Measurements from ENCODE around the gene CASZ1. TPM values are rescaled to one million over a fixed set of nuclear protein-coding genes. Genes with fewer than 3 reads are reported as not detected.

Gene CASZ1
- total RNA-seq, 1 experiment from 2014 or later, result 3.9 TPM

DNA sequence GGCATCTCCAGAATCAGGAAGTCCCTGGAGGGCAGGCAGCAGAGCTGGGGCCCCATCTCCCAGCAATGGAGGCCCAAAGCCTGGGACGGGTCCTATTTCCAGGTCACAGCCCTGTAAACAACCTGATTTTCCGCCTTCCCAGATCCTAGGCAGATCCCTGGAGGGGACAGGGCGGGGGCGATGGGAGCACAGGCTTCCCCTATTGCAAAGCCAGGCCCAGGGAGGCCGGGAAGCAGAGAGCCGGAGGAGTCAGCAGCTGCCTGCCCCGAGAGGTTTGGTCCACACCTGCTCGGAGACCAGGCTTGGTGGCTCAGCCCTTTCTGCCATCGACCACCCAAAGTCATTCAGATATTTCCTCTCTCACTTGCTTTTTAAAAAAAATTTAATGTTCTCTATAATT lies 29.2 kb downstream of the CASZ1 start:
- WGBS (ENCODE audit: extremely low coverage, insufficient read length, low lambda C conversion rate), result no CpG with 5 or more reads among the region's 9 CpGs
- Mint-ChIP-seq H3K27ac (no peak overlapping the region; a peak in 1 of 7 replicates), H3K27me3 (ENCODE audit: low read depth) (no peaks in the 10 kb centered on the region; the same call in 1 of the 2 replicates), H3K36me3 (ENCODE audit: insufficient read depth in 1 of 3, low read depth in 3 of 3) (no peaks in the 10 kb centered on the region), H3K4me3 (no peak overlapping the region), H3K9me3 (no peaks in the 10 kb centered on the region), H3K4me1 (peaks cover 8 to 18% of the 10 kb centered on the region in 2 experiments)
- DNase-seq, result no peak
- Histone ChIP-seq H2BK15ac (ENCODE audit: low read depth, low read length) (no peak overlapping the region), H3K56ac (ENCODE audit: insufficient read length, low read depth, low read length) (no peak overlapping the region), H4K91ac (ENCODE audit: insufficient read length, low read depth, low read length) (no peak overlapping the region), H2BK120ac (ENCODE audit: low read depth, low read length, poor library complexity, severe bottlenecking) (no peak overlapping the region), H3K23me2 (ENCODE audit: insufficient read length, low read depth, low read length, poor library complexity, severe bottlenecking) (no peaks in the 10 kb centered on the region), H3K4me2 (ENCODE audit: insufficient read depth, insufficient read length, low read length) (no peak overlapping the region), H4K8ac (replicated peaks; ENCODE audit: insufficient read length, low read depth, low read length) (no peak overlapping the region), H3K79me2 (ENCODE audit: insufficient read depth, low read length) (no peaks in the 10 kb centered on the region), H3K9ac (ENCODE audit: extremely low read depth, insufficient read length, low read length) (no peak overlapping the region), H2BK20ac (ENCODE audit: low read depth, low read length, poor library complexity, severe bottlenecking) (no peak overlapping the region), H3K4ac (ENCODE audit: low read depth, low read length) (no peak overlapping the region), H3K18ac (ENCODE audit: insufficient read length, low read depth, low read length) (no peak overlapping the region), H3K79me1 (ENCODE audit: insufficient read depth, low read depth, low read length, poor library complexity, severe bottlenecking) (no peaks in the 10 kb centered on the region), H4K5ac (ENCODE audit: insufficient read length, low read depth, low read length) (no peak overlapping the region), H2AFZ (ENCODE audit: low read length) (no peak overlapping the region), H3K27me3 (ENCODE audit: insufficient read depth, low read length) (no peaks in the 10 kb centered on the region), H2BK5ac (ENCODE audit: insufficient read length, low read length) (no peak overlapping the region), H2AK5ac (ENCODE audit: insufficient read length, low read length) (no peak overlapping the region), H3K14ac (ENCODE audit: insufficient read depth, low read length) (no peak overlapping the region), H3K23ac (ENCODE audit: insufficient read length, low read depth, low read length) (no peak overlapping the region), H2BK12ac (ENCODE audit: insufficient read length, low read depth, low read length) (no peak overlapping the region), H3K4me1 (ENCODE audit: insufficient read depth, low read length) (no peaks in the 10 kb centered on the region), H3K27ac (ENCODE audit: insufficient read length, low read depth, low read length) (no peak overlapping the region), H3T11ph (ENCODE audit: low read length) (no peak overlapping the region), H3K9me3 (ENCODE audit: control insufficient read depth, low read depth, low read length) (no peaks in the 10 kb centered on the region), H4K20me1 (ENCODE audit: control insufficient read depth, insufficient read depth, insufficient read length) (no peaks in the 10 kb centered on the region)
- TF ChIP-seq, protein P1, sequence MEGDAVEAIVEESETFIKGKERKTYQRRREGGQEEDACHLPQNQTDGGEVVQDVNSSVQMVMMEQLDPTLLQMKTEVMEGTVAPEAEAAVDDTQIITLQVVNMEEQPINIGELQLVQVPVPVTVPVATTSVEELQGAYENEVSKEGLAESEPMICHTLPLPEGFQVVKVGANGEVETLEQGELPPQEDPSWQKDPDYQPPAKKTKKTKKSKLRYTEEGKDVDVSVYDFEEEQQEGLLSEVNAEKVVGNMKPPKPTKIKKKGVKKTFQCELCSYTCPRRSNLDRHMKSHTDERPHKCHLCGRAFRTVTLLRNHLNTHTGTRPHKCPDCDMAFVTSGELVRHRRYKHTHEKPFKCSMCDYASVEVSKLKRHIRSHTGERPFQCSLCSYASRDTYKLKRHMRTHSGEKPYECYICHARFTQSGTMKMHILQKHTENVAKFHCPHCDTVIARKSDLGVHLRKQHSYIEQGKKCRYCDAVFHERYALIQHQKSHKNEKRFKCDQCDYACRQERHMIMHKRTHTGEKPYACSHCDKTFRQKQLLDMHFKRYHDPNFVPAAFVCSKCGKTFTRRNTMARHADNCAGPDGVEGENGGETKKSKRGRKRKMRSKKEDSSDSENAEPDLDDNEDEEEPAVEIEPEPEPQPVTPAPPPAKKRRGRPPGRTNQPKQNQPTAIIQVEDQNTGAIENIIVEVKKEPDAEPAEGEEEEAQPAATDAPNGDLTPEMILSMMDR (conservative IDR thresholded peaks at IDR 0.05), result no peak

Data from H9 (cell line).